T-helper 22 cell (primary cell): ENCODE measurements around the gene PARD3.

Experiments used
- DNase-seq: peaks from one replicate; pipeline ENCODE4 v3.0.0-alpha.2; 2020; ENCODE audit warnings: low read depth

PARD3 gene

DNA sequence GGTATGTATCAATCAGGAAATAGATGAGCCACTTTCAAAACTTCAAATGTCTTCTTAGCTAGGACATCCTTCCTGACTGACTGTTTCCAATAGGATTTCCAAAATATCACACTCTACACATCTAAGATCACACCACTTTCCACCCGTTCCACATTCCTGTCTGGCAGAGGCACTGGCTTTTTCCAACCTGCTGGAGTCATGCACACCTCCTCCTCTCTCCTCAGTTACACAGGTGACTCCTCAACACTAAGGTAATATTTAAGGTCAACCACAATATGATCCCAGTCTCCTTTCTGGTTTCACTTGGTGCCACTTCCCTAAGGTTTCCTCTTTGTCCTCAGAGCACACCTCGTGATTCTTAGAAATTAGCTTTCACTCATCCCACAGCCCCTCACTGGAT is 196.5 kb downstream of the PARD3 start:
- DNase-seq: no peak

DNA sequence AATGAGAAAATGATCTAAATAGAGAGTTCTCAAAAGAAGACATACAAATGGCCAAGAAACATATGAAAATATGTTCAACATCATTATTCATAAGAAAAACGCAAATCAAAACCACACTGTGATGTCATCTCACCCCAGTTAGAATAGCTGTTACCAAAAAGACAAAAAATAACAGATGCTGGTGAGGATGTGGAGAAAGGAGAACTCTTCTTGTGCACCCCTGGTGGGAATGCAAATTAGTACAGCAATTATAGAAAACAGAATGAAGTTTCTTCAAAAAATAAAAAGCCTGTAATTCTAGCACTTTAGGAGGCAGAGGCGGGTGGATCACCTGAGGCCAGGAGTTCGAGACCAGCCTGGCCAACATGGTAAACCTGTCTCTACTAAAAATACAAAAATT is 199.3 kb downstream of the PARD3 start:
- no peak for DNase-seq

DNA sequence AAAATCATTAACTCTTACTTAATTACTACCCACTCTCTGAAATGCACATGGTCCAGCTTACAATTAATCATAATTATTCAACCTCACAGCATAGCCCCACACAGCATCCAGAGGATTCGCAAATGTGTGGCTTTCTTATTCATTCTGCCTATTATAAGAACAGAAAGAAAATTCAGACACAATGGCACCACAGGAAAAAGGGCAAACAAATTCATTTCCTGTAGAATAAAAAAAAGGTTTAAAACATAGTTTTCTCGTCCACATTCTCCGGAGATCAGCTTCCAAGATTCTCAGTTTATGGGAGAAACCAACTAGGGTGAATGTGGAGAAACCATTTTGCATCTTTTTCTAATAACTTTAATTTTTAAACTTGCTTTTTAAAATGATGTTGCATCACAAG is 201.6 kb downstream of the PARD3 start:
- no peak for DNase-seq

DNA sequence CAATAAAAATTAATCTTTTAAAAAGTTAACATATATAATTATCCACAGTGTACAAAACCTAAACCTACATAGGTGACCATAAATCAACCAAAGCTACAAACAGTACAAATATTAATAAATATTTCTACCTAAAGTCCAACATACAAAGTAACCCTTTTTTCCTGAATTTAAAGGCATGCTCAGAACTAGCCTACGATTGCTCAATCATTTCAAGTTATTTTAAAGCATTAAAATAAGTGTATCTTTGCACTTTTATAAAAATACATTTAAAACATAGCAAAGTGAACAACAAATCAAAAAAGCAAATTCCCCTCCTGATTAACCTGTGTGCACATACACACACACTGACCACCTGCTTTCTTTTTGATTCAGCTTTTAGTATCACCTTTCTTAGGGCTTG is 202.2 kb downstream of the PARD3 start:
- DNase-seq: no peak

DNA sequence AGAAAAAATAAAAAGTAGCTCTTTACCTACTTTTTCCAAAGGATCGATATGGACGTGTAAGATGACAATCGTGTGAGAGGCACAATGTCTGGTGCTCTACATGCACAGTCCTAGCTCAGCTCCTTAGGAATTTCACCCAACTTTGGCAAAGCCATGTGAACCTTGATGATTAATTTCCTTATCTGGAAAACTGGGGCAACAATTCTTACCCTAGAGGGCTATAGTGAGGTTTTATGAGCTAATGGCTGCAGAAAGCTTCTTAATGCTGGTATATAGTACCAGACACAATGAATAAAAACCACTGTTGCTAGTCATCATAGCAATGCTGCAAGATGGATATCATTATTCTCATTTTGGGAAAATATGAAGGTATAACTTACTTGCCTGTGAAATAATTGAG is 202.7 kb downstream of the PARD3 start:
- no peak for DNase-seq

DNA sequence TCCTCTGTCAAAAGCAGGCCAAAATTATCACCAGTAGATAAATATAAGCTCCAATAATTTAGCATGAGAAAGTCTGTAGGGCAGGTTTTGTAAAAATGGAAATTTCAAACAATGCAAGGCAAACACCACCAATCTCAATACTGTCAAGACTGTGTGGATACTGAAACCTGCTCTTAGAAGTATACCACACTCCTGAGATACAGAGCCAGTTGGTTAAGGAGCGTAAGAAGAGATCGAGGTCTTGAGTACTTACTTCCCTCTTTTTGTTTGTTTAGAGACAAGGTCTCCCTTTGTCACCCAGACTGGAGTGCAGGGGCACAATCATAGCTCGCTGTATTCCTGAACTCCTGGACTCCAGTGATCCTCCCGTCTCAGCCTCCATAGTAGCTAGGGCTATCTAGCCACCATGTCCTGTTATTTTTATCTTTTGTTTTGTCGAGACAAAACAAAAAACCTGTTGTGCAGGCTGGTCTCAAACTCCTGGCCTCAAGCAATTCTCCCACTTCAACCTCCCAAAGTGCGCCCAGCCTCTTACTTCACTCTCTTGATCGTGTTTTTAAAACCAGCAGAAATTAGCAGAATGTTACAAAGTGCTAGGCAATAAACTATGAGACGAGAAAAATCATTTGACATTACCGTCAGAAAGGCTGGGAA is 205.7 kb downstream of the PARD3 start:
- DNase-seq: no peak

DNA sequence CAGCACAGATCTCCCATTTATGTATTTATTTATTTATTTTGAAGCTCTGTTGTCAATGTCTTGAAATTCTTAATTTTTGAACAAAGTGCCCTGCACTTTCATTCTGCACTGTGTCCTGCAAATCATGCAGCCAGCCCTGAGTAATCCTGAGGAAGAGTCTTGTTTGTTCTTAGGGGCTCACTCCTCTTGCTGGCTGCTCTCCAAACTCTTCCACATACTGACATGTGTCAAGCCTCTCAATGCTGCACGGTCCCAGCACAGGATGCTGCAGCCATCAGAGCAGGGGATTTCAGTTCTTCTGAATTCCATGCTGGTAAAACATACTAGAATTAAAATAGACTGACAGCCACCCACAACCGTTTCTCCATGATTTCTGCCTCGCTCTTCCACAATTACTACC is 207.2 kb downstream of the PARD3 start:
- DNase-seq: no peak

DNA sequence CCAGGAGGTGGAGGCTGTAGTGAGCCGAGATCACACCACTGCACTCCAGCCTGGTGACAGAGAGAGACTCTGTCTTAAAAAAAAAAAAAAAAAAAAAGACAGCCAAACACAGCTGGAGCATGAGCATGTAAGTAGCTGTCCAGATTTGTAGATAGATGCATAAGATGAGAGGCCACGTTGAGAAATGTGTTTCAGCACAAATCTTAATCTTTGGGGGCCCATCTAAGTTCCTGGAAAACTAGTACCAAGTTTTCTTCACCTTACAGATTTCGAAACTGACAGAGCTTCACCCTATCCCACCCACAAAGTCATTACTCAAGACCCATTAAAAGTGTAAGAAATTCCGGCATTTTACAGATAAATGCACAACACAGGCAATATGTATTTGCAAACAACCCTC is 208.2 kb downstream of the PARD3 start:
- no peak for DNase-seq

DNA sequence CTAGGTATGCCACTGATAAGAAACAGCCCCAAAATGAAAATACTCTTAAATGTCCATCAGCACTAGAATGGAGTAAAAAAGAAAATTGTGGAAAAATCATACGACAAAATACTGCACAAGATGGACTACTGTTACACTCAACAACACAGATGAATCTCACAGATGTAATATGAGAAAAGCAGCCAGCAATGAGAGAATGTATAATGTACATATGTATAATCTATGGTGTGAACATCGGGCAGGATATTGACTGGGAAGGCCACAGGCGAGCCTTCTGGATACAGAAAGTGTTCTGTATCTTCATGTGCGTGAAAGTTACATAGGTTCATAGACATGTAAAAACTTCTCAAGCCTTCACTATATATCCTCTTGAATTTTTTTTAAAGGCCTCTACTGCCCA is 212.6 kb downstream of the PARD3 start:
- DNase-seq: no peak

DNA sequence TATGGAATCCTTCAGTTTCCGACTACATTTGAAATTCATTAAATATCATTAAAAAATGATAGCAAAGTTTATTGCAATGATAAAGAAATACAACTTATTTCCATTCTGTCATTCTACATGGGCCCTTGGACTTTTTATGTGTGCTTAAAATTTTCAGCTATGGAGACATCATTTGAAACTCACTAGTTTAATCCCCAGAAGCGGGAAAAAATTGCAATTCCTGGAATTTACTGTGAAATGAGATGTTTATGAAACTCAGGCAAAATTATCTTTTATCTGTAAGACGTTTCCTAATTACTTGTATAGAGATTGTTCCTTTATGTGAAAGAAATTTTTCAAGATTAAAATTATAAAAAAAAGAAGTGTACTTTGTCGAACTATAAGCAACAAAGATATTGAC is 213.4 kb downstream of the PARD3 start:
- no peak for DNase-seq

DNA sequence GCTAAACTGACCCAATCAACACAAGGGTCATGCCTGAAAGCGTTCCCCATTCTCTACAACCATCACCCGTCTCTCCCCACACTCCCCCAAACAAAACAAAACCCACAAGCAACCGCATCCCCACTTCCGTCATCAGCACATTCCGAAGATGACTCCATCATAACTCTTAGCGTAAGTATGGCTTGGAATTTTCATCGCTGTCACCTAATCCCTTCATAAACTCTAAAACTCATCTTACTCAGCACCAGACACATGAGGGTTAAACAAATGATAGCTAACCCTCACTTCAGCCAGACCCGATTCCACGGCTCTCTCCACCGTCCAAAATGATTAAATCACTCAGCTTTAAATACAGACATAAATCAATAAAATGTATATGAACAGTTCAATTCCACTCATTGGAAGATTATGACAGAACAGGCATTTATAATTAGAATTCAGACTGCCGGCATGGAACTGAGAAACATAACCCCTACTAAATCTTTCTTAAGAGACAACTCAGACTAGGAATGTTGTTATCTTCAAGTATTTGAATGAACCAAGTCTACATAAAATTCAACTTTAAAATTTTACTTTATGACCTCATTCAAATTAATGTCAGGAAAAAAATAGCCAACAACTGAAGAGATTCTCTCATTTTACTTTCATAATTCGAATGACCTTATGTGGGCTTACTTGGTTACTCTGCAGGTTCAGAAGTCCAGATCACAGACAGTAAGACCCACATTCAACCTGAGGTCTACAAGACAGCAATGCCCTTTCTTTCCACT is 215.9 kb downstream of the PARD3 start:
- DNase-seq: no peak

DNA sequence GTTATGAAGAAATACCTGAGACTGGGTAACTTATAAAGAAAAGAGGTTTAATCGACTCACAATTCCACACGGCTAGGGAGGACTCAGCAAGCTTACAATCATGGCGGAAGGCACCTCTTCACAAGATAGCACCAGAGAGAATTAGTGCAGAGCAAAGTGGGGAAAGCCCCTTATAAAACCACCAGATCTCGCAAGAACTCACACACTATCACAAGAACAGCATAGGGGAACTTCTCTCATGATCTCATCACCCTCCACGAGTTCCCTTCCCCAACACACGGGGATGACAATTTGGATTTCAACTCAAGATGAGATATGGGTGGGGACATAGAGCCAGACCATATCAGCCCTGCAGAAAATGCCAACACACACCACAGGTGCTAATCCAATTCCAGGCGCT is 218.7 kb downstream of the PARD3 start:
- DNase-seq: no peak

DNA sequence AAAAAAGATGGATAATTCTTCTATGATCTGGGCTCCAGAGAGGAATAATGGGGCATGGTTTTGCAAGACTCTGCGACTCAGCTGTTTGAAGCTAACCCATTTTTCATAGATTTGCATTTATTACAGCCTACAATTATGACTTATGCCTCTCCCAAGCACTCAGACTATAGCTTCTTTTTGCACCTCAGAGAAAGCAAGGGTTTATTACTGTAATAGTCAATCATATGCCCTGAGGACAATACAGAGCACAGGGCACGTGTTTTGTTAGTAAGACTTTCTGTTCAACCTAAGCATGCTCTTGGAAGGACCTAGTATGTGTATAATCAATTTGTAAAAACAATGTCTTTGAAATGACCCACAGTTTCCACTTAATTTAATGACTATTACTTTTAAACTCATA is 221.2 kb downstream of the PARD3 start:
- DNase-seq: no peak

DNA sequence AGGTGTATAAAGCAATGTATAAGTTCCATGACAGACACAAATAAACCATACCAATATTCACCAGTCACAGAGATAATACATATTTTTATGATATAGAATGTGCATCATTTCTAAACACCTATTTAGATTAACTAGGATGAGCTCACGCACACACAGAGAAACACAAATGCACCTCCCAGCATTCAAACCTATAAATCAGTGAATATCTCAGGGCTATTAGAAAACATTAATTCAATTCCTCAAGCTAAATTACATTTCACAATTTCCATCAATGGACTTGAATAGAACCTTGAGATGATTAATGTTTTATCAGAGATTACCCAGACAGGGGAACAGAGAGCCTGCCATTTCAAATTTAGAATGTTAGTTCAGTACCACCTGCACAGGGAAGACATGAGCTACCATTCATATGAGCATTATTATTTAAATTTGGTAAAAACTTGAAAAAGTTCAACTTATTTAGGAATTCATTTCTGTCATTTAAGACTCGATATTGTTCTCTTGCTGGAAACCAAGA is 221.7 kb downstream of the PARD3 start:
- no peak for DNase-seq

DNA sequence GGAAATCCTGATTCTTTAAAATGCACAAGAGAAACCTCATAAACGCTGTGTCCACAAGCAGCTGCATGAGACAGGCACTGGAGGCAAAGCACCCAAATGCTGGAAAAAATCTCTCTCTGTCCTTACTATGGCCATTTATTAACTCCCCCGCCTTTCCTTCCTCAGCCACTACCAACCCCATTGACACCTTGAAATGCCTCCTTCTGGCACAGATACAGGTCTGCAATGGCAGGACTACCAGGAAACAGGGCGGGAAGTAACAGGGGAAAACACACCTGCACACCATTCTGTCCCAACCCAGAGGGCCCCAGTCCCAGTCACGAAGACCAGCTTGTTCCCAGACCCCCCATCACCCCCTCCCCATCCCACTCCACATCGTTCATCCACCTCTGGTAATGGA is 224.3 kb downstream of the PARD3 start:
- DNase-seq: no peak

DNA sequence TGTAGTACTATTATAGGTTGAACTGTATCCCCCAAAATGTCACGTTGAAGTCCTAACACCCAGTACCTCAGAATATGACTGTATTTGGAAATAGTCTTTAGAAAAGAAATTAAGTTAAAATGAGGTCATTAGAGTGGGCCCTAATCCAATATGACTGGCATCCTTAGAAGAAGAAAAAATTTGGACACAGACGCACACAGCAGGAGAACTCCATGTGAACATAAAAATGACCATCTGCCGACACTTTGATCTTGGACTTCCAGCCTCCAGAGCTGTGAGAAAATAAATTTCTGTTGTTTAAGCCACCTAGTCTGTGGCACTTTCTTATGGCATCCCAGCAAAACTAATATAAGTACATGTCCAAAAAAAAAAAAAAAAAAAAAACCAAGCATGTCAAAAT is 225.8 kb downstream of the PARD3 start:
- DNase-seq: no peak

DNA sequence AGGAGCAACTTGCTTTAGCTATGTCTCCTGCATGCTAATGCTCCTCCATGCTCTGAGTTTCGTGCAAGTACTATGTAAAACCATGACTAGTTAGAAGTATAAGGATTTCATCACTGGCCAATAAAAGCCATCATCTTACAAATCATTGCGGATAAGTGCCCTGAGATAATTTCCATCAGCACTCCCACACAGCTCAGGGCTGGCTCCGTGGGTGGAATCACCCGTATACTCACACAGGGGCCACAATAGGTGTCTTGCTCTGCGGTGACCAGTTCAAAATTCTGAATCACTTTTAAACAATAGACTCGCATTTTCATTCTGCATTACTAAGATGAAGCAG is 227.4 kb downstream of the PARD3 start:
- no peak for DNase-seq

DNA sequence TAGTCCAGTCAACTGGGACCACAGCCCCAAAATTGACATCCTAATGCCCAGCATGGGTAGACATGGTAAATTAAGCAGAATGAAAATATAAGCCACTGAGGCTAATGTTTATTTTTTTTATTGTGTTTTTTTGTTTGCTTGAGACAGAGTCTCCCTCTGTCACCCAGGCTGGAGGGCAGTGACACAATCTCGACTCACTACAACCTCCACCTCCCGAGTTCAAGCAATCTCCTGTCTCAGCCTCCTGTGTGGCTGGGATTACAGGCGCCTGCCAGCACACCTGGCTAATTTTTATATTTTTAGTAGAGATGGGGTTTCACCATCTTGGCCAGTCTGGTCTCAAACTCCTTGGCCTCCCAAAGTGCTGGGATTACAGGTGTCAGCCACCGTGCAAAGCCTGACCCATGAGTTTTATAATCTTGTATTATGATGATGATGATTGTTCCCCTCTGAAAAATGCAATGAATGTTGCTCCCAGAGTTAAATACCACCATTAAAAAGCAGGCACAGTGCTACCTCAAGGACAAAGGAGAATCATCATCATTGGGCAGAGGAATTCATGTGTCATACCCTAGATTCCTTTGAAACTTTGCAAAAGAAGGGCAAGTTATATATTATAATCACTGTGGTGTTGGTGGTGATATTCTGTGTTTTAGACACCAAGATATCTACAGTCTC is 228.0 kb downstream of the PARD3 start:
- no peak for DNase-seq

DNA sequence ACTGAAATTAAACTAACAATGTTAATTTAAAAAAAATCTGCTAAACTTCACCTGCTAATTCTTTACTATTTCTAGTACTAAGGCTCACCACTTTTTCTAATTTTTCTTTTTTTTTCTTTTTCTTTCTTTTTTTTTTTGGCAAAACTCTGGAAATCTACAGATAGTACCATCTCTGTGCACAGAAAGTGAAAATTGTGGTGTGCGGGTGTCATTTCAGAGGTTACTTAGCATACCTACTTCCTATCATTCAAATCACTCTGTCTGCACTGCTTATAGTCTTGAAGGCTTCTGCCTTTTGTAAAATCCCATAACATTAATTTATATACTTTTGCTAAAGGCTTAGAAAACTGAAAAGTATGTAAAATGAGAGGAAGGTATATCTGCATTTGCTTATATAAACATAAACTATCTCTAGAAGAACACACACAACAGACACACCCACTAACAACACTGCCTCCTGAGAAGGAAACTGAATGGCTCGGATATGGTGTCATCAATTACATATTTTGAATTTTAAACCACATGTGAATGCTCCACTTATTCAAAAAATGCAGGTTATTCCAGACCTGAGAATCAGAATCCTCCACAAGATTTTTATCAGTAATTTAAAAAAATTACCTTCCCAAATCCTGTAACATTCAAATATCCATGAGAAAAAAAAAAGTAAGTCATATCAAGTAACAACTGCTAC is 229.5 kb downstream of the PARD3 start:
- DNase-seq: no peak

DNA sequence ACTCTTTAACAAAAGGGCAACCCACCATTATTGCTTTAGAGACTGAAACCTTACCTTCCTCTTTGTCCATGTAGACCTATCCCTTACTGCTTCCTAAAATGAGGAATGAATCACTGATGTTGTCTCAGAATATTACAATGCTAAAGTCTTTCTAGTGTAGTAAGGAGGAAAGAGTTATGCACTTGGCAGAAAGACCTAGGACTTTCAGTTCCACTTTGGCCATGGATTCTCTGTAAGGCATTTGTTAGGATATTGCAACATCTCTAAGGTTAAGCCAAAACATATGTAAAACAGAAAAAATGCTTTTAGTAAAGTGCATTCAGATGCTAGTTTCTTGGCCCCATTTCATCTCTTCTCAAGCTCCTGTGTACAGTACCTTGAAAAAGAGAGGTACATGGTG is 230.9 kb downstream of the PARD3 start:
- DNase-seq: no peak

DNA sequence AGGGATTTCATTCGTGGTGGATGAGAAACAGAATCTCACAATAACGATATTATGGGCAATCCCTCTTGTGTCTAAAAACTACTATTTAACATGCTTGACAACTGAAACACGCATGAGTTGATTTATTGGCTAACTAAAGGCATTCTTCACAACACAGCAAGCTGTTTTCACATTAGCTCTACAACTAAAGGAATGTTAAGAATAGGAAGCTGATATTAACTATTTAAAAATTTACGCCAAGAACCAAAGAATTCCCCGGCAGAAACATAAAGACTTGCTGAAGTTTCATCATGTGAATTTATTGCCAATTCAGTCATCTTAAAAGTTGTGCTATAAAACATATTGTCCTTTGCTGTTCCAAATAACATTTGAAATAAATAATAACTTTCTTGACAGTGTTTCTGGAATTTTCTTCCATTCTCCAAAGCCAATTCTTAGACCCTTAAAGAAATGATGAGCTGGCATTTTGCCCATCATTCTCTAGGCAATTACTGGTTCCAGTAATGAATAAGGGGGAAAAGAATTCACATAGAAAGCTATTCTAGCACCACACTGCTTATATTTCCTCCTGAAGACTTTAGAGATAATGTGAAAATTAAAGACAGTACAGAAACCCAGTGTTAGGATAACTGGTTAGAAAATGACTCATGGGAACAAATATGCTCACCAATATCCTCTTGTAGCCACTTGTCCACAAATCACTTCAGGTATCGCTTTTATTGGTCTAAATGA is 233.1 kb downstream of the PARD3 start:
- DNase-seq: no peak

DNA sequence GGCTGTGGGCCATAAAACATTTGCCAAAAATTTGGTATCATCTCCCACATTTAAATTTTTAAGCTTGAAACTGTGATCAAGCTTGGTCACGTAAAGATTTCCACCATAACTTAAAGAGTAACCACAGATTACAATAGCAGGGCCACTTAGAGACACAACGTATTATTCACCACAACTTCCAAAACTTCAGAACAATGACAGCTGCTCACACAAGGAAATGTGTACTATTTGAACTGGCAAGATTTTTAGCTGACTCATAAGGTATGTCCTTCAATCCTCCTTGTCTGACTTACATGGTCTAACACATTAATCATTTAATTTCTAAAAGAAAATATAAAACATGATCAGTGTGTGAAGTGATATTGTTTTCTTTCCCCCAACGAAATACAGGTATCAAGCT is 234.5 kb downstream of the PARD3 start:
- no peak for DNase-seq
